SJCRH30 (cell line): Measurements from ENCODE around the gene RBM20. TPM values are rescaled to one million over a fixed set of nuclear protein-coding genes. Genes with fewer than 3 reads are reported as not detected.

Experiments used
- DNase-seq, 2 experiments: peaks; one replicate each; pipeline ENCODE4 v3.0.0-alpha.2; 2015 to 2020
- H3K27ac ChIP-seq: fragments of 250-450 bp; sonication (Bioruptor Pico); 2 replicates; pipeline ENCODE4 v1.5.1; 2020; ENCODE audit warnings: mild to moderate bottlenecking, moderate library complexity
- H3K27me3 ChIP-seq: fragments of 250-450 bp; sonication (Bioruptor Pico); 2 replicates; pipeline ENCODE4 v1.5.1; 2020; ENCODE audit warnings: mild to moderate bottlenecking, moderate library complexity
- H3K36me3 ChIP-seq: fragments of 250-450 bp; sonication (Bioruptor Pico); 2 replicates; pipeline ENCODE4 v1.5.1; 2020; ENCODE audit warnings: mild to moderate bottlenecking, moderate library complexity
- H3K4me1 ChIP-seq: fragments of 250-450 bp; sonication (Bioruptor Pico); 2 replicates; pipeline ENCODE4 v1.5.1; 2020; ENCODE audit warnings: mild to moderate bottlenecking, moderate library complexity
- H3K4me3 ChIP-seq: fragments of 250-450 bp; sonication (Bioruptor Pico); 2 replicates; pipeline ENCODE4 v1.5.1; 2020; ENCODE audit warnings: mild to moderate bottlenecking, moderate library complexity
- H3K9me3 ChIP-seq: fragments of 250-450 bp; sonication (Bioruptor Pico); replicated peaks from 2 replicates; pipeline ENCODE4 v1.5.1; 2020; ENCODE audit warnings: mild to moderate bottlenecking, moderate library complexity
- total RNA-seq: library from RNA; depleted of rRNA; stranded (reverse); fragments of >200 nt; shearing (Covaris generic); gene quantifications from 2 replicates; pipeline ENCODE4 v1.2.3, GENCODE V29; 2014

Gene RBM20
- total RNA-seq, 1 experiment from 2014 or later = 12.4 TPM

DNA sequence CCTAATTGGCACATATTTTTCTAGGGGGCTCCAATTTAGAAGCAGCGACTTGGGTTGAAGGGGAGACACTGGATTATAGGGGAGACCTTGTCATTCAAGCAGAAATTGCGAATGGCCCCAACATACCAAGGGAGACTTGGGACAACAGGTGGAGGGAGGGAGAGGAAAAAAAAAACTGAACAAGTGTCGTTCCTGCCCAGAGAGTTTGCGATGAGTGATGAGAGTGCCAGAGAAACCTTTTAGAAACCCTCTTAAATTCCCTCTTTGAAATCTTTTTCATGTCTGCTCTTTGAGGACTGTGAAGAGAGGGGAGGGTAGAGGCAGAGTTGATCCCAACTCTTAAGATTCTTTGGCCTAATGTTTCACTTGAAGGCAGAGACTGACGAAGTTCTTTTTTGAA is 24.3 kb downstream of the RBM20 start:
- DNase-seq = peak in 1 of 2 experiments; percentile 64
- no peak overlapping the region; the same call in 1 of the 2 replicates for H3K27ac ChIP-seq

DNA sequence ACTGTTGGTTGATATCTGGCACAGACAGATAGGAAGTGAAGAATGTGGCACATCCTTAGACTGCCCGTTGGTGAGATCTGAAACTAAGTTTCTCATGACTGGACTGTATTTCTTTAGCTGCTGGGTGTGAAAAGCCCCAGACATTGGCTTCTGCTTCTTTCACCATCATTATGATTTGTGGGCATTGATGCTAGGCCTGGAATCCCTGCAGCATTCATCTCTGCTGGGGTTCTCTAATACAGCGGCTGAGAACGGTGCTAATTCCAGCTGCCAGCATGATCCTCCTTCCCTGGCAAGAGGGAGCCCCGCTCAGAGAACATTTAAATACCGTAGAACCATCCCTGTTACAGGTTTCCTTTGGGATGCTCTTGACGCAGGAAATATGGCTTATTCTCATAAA is 26.2 kb downstream of the RBM20 start:
- Histone ChIP-seq H3K4me1 (peaks cover 38% of the 10 kb centered on the region), H3K27ac (no peak overlapping the region), H3K27me3 (no peaks in the 10 kb centered on the region), H3K4me3 (no peak overlapping the region), H3K9me3 (no peaks in the 10 kb centered on the region), H3K36me3 (no peaks in the 10 kb centered on the region; the same call in none of the 2 replicates)
- no peak for DNase-seq

More for the DNA sequence above, 24.3 kb downstream of the RBM20 start:
- Histone ChIP-seq H3K27me3 (no peaks in the 10 kb centered on the region), H3K9me3 (no peaks in the 10 kb centered on the region), H3K36me3 (no peaks in the 10 kb centered on the region; the same call in none of the 2 replicates), H3K4me1 (peaks cover 48% of the 10 kb centered on the region), H3K4me3 (no peak overlapping the region)

DNA sequence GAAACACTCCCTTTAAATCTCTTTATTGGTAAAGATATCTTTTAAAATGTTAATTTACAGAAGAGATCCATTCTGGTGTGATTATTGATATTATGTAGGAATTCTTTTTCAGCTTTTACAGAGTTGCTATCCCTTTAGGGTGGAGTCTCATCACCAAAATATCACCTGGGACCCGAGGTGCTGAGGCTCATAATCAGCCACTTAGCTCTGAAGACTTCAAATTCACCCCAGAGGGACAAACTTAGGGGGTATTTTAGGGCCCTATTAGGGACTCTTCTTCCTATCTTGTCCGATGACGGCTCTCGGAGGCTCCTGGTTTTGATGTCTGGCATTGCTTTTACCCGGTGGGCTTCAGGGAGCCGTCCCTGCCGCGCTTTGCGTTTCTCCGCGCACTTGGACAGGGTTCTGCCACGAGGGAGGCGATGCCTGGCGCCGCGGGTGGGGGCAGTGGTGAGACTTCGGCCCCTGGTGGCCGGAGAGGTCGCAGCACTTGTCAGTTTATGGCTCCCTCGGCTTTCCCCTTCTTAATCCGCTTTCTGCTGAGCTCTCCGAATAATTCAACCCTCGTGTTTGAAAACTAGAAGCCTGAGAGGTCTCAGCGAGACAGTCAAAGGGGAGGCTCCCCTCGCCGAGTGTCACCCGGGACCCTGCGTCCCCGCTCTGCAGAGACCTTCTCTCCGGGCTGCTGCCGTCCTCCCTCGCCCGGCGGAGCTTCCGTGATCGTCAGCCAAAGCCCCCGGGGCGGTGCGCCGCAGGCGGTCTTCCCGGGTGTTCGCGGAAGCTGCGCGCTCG is 27.8 kb downstream of the RBM20 start:
- H3K9me3 ChIP-seq = no peaks in the 10 kb centered on the region
- no peak overlapping the region for H3K27ac ChIP-seq
- no peak overlapping the region for H3K4me3 ChIP-seq
- no peak for DNase-seq
- no peaks in the 10 kb centered on the region; the same call in none of the 2 replicates for H3K36me3 ChIP-seq
- H3K27me3 ChIP-seq = no peaks in the 10 kb centered on the region
- peaks cover 21% of the 10 kb centered on the region for H3K4me1 ChIP-seq

GRCh38 chr10:110672580-110672919 is 28.4 kb downstream of the RBM20 start:
- Histone ChIP-seq H3K9me3 (no peaks in the 10 kb centered on the region), H3K27ac (no peak overlapping the region), H3K4me3 (no peak overlapping the region), H3K27me3 (no peaks in the 10 kb centered on the region), H3K36me3 (no peaks in the 10 kb centered on the region; the same call in none of the 2 replicates), H3K4me1 (peaks cover 16% of the 10 kb centered on the region)
- no peak for DNase-seq

DNA sequence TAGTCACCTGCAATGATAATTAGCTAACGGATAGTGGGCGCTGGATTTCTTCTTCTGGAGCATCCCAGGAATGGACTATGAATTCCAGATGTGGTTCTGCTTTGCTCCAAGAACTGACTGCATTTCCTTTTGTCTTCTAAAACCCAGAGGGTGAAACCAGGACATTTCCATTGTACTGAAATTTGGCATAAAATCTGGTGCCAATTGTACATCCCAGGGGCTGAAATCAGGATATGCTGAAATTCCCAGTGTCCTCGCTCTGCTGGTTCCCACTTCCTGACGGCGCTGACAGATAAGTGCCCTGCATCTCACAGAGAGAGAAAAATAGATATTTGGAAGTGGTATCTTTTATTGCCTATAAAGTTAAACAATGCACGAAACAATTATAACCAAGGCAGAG is 31.9 kb downstream of the RBM20 start:
- H3K4me1 ChIP-seq = peaks cover 9% of the 10 kb centered on the region
- H3K36me3 ChIP-seq = no peaks in the 10 kb centered on the region; the same call in none of the 2 replicates
- no peak for DNase-seq
- H3K4me3 ChIP-seq = no peak overlapping the region
- no peaks in the 10 kb centered on the region for H3K9me3 ChIP-seq
- no peak overlapping the region for H3K27ac ChIP-seq
- H3K27me3 ChIP-seq = no peaks in the 10 kb centered on the region

DNA sequence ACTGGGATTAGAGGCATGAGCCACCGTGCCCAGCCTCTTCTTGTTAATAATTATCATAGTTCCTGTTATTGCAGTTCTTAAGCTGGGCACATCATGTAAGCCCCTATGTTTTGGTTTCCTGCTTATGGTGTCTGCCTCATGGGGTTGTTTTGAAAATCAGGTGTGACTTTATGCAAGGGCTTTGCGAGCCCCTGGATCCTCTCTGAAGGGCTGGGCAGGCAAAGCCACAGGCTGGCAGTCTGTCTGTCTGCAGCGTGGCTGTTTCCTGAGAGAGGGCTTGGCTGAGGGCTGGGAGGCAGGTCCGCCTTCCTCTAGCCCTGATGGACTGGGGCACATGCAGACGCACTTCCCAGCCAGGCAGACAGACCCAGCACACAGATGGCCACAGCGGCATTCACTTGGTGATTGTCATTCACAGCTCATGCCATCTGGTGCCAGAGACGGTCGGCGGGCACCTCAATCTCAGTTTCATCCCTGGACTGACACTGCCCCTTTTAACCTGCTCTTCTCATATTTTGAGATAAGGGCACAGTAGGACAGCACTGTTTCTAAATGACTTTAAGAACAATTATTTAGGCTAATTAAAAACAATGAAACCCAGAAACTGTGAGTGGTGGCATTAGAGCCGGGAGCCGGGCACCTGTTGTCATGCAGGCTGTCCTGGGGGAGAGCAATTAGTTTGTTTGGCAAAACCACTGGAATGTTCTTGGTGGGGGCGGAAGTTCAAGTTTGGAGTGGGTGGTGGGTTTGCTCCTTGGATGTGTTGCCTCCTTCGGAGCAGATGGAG is 35.5 kb downstream of the RBM20 start:
- peak overlapping the region; percentile 90 for H3K27ac ChIP-seq
- peak; percentile 95 to 96 for DNase-seq
- peaks cover 21% of the 10 kb centered on the region for H3K4me1 ChIP-seq
- H3K4me3 ChIP-seq = peak overlapping the region; percentile 27
- H3K36me3 ChIP-seq = no peaks in the 10 kb centered on the region
- H3K27me3 ChIP-seq = no peaks in the 10 kb centered on the region
- no peaks in the 10 kb centered on the region for H3K9me3 ChIP-seq

DNA sequence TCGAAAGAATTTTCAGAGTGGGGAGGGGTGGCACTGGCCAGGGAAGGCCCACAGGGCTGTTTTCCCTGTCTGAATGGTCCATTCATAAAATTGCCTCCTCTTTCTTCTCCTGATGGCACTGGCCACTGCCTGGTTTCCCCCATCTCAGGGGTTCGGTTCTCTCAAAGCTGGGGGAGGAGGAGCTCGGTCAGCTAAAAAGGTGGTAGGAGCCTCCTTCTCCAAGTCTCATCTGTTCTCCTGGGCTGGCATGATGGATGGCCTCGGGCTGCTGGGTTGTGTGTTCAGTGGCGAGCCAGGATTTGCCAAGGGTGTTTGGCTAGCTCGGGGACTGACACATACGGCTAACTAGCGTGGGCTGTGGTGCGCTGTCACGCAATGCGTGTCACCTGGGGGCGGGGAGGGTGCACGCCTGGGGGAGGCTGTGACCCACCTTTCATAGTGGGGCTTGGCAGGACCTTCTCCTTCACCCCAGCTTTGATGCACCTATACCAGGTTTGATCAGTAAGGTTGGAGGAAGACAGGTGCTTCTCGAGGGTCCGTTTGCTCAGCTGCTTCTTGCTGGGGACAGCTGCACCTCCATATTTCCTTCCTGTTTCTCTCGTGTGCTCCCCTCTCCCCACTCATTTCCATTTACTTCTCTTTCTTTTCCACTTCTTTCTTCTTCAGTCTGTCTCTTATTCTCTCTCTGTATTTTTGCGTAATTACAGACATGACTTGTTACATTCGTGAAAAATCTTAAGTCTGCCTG is 36.3 kb downstream of the RBM20 start:
- Histone ChIP-seq H3K36me3 (no peaks in the 10 kb centered on the region), H3K4me3 (peak overlapping the region; percentile 27), H3K27ac (peak overlapping the region; percentile 90), H3K27me3 (no peaks in the 10 kb centered on the region), H3K4me1 (peaks cover 21% of the 10 kb centered on the region), H3K9me3 (no peaks in the 10 kb centered on the region)
- DNase-seq = peak; percentile 80 to 86

DNA sequence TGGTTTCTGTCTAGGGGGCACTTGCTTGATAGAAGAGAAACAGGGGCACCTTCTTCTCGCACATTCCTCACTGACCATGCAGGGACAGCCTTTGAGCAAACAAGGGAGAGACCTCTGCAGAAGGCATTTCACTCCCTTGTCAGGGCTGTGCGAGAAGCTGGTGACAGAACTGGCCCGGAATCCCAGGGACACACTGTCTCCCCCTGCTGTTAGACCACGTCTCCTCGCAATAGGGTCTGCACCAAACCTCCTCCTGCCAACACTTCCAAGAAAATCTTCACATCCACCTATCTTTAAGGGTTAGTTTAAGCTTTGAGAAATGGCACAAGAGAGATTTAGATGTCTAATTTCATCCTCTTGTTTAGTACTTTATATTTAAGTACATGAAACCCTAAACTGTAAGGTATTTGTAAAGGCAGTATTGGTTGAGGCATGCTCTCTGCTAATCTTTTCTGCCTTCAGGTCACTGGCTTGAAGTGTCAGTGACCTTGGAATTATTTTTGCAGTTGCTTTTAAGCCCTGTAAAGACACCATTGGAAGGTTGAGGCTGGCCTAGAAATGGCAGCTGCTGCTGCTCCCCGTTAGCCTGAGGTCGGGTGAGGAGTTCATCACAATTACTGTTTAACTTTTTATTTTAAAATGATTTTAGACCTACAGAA is 37.0 kb downstream of the RBM20 start:
- Histone ChIP-seq H3K27me3 (no peaks in the 10 kb centered on the region), H3K4me3 (peak overlapping the region; percentile 27), H3K27ac (peak overlapping the region; percentile 90), H3K4me1 (peaks cover 21% of the 10 kb centered on the region), H3K36me3 (no peaks in the 10 kb centered on the region), H3K9me3 (no peaks in the 10 kb centered on the region)
- peak; percentile 88 to 94 for DNase-seq

- no peaks in the 10 kb centered on the region for H3K9me3 ChIP-seq
- H3K36me3 ChIP-seq = no peaks in the 10 kb centered on the region
- no peak for DNase-seq
- no peak overlapping the region for H3K4me3 ChIP-seq
- no peak overlapping the region for H3K27ac ChIP-seq
- no peaks in the 10 kb centered on the region for H3K27me3 ChIP-seq
- peaks cover 24% of the 10 kb centered on the region for H3K4me1 ChIP-seq
These were observed 38.2 kb downstream of the RBM20 start for GRCh38 chr10:110682348-110682747.

DNA sequence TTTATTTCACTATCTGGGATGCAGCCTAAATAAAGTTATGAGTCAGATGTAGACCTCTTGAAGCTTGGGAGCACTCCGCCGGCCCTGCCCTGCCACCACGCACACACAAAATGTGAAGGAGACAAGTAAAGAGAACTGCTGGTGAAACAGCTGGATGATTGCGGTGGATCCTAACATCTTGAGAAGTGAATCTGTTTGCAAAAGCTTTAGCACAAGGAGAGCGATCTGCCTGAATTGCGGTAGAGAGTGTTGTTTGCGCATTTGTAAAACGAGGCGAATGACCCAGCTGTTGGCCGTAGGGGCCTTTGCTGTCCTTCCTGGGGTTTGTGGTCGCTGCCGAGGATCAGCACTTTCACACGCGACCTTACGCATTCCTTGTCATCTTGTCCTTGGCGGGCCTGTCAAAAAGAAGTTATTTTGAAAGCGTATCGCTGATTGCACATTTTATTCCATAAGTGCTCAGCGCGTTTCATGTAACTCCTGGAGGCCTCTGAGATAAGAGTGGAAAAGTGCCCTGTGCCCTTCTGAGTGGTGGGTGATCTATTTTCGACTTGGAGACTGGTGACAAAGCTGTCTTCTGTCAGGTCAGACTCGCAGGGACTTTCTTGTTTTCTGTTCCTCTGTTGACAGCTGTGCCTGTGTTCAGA is 40.8 kb downstream of the RBM20 start:
- H3K36me3 ChIP-seq = no peaks in the 10 kb centered on the region
- peak in 1 of 2 experiments; percentile 41 for DNase-seq
- H3K27ac ChIP-seq = no peak overlapping the region
- H3K4me3 ChIP-seq = no peak overlapping the region
- no peaks in the 10 kb centered on the region for H3K27me3 ChIP-seq
- H3K4me1 ChIP-seq = peaks cover 15% of the 10 kb centered on the region; the same call in 1 of the 2 replicates
- no peaks in the 10 kb centered on the region for H3K9me3 ChIP-seq

DNA sequence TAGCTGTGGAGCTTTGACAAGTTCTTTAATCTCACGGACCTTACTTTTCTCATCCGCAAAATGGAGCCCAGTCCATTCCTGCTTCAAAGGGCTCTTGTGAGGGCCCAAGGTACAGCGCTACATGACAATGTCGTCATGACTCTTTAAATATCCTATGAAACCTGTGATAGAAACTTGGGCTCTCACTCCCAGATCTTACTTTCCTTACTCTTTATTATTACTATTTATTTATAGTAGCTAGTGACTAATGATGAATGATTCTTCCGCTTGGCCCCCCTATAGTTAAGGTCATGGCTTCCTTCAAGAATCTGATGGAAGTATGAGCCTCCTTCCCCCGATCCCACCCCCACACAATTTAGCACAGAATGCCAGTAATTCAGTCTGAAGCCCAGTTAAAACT is 41.9 kb downstream of the RBM20 start:
- no peak overlapping the region for H3K4me3 ChIP-seq
- H3K27ac ChIP-seq = no peak overlapping the region
- H3K36me3 ChIP-seq = no peaks in the 10 kb centered on the region
- no peak for DNase-seq
- no peaks in the 10 kb centered on the region for H3K9me3 ChIP-seq
- no peaks in the 10 kb centered on the region for H3K27me3 ChIP-seq
- H3K4me1 ChIP-seq = peaks cover 15% of the 10 kb centered on the region; the same call in 1 of the 2 replicates

DNA sequence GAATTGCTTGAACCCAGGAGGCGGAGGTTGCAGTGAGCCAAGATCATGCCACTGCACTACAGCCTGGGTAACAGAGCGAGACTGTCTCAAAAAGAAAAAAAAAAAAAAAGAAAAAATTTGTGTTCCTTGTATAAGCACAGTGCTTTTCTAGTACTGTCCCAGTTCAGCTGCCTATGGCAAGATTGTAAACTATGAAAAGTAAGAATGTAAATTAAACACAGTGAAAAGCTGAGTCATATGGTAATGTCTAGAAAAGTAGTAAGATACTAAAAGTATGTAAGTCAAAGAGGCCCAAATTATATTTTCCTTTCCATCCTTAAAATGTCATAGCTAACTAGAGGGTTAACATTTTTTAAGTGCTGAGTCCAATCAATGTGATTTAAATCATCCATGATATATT is 42.8 kb downstream of the RBM20 start:
- 0 out of 2 replicates have a peak, but pooled peaks cover 2% of the 10 kb centered on the region for H3K9me3 ChIP-seq
- no peak overlapping the region for H3K27ac ChIP-seq
- H3K4me1 ChIP-seq = peaks cover 6% of the 10 kb centered on the region; the same call in 1 of the 2 replicates
- no peak for DNase-seq
- H3K27me3 ChIP-seq = no peaks in the 10 kb centered on the region
- no peaks in the 10 kb centered on the region for H3K36me3 ChIP-seq
- H3K4me3 ChIP-seq = no peak overlapping the region

- Histone ChIP-seq H3K27ac (no peak overlapping the region), H3K27me3 (no peaks in the 10 kb centered on the region), H3K4me3 (no peak overlapping the region), H3K4me1 (peaks cover 3% of the 10 kb centered on the region; the same call in 1 of the 2 replicates), H3K9me3 (0 out of 2 replicates have a peak, but pooled peaks cover 2% of the 10 kb centered on the region), H3K36me3 (no peaks in the 10 kb centered on the region)
- DNase-seq = no peak
These were observed 43.3 kb downstream of the RBM20 start for GRCh38 chr10:110687400-110687799.

DNA sequence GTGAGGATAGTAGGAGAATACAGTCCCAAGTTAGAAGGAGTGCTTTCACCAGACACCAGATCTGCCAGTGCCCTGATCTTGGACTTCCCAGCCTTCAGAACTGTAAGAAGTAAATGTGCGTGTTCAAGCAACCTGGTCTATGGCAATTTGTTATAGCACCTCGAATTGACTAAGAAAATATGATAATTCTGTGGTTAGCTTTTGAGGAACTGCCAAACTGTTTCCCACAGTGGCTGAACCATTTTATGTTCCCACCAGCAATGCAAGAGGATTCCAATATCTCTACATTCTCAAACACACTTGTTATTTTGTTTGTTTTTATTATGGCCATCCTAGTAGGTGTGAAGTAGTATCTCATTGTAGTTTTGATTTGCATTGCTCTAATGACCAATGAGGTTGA is 47.0 kb downstream of the RBM20 start:
- Histone ChIP-seq H3K9me3 (0 out of 2 replicates have a peak, but pooled peaks cover 2% of the 10 kb centered on the region), H3K36me3 (no peaks in the 10 kb centered on the region), H3K4me3 (no peak overlapping the region), H3K27ac (no peak overlapping the region), H3K27me3 (no peaks in the 10 kb centered on the region), H3K4me1 (peaks cover 13% of the 10 kb centered on the region; the same call in 1 of the 2 replicates)
- no peak for DNase-seq
